Nephron progenitor cell (in vitro differentiated cells): ENCODE measurements around the gene GNPDA1.

Source experiments
- DNase-seq: peaks from one replicate; pipeline ENCODE4 v3.0.0; 2021
- H3K27ac Mint-ChIP-seq: 2 replicates; pipeline ENCODE4 v1.8.0; 2021; ENCODE audit warnings: mild to moderate bottlenecking, moderate library complexity, mixed read lengths
- H3K27me3 Mint-ChIP-seq: 2 replicates; pipeline ENCODE4 v1.8.0; 2021; ENCODE audit warnings: mild to moderate bottlenecking, low read depth, mixed read lengths; ENCODE audit not compliant: poor library complexity
- H3K36me3 Mint-ChIP-seq: 2 replicates; pipeline ENCODE4 v1.8.0; 2021; ENCODE audit warnings: low read depth, mixed read lengths
- H3K4me1 Mint-ChIP-seq: 2 replicates; pipeline ENCODE4 v1.8.0; 2021; ENCODE audit warnings: mixed read lengths
- H3K4me3 Mint-ChIP-seq: 2 replicates; pipeline ENCODE4 v1.8.0; 2021; ENCODE audit warnings: mild to moderate bottlenecking, moderate library complexity, mixed read lengths
- H3K9me3 Mint-ChIP-seq: 2 replicates; pipeline ENCODE4 v1.8.0; 2021; ENCODE audit warnings: mild to moderate bottlenecking, moderate library complexity, mixed read lengths
- CTCF ChIP-seq: fragments of 200-600 bp; sonication (generic); IDR thresholded peaks from 2 replicates; pipeline ENCODE4 v1.5.0; 2021; ENCODE audit warnings: antibody characterized with exemption

Gene GNPDA1

DNA sequence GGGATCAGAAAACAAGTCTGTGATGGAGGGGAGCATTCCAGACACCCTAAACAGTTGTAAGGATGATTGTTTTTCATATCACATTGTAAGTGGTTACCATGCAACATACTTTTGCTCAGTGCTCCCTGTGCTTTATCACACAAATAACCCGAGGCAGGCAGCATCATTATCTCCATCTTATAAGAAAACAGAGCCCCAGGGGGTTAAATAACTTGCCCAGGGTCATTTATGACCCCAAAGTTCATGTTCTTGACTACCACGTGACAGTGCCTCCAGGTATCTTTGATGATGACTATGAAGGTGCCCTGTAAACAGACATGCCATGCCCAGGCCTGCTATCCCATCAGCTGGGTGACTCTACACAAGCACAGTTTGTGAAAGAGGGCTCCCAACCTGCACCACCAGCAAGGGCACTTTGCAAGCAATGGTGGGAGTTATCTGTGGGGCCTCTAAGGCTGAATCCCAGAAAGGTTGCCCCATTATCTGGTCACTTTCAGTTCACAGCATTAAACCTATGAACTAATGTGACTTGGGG lies 9.5 kb downstream of the GNPDA1 start:
- no peaks in the 10 kb centered on the region for H3K4me1 Mint-ChIP-seq
- no peak for DNase-seq

DNA sequence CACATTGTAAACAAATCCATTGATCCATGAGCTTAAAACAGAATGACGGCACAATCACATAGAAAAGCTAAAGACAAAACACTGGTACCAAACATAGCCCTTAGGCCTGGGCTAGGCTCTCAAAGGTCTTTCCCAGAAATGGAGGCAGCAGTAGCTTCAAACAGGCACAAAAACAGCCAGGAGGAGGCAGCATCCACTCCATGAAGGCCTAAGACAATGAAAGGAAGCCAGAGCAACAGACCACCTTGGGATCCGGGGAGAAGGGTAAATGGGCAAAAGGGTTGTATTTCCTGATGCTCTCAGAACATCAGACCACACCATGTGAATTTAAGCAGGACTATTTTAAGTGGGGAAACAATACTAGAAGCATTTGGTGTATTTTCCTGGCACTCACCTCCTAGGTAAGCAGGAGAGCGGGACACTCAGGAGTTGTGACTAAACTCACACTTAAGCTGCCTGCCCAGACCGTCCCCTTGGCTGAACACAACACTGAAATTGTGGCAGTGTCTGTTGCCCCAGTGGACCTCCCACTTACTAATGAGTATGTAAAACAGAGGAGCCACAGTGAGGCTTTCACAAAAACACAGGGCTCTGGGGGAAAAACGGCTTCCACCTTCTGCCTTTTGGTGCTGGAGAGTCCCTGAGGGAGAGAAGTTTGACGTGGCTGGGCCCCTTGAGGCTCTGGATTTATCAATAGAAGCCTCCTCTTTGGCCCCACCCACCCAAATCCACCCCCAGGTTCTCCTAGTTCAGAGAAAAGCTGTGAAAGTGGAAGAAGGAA lies 11.9 kb downstream of the GNPDA1 start:
- Mint-ChIP-seq H3K9me3 (peaks cover 12% of the 10 kb centered on the region), H3K36me3 (peaks cover 61% of the 10 kb centered on the region), H3K27ac (peak overlapping the region; percentile 80), H3K4me3 (no peak overlapping the region), H3K4me1 (peaks cover 1% of the 10 kb centered on the region), H3K27me3 (no peaks in the 10 kb centered on the region)
- no peak for DNase-seq
- peak; percentile 28 for TF ChIP-seq CTCF

More for the DNA sequence above, 9.5 kb downstream of the GNPDA1 start:
- peaks cover 61% of the 10 kb centered on the region for H3K36me3 Mint-ChIP-seq
- H3K27me3 Mint-ChIP-seq, result no peaks in the 10 kb centered on the region
- peak overlapping the region; percentile 59 for H3K27ac Mint-ChIP-seq
- TF ChIP-seq CTCF, result no peak
- peaks cover 12% of the 10 kb centered on the region for H3K9me3 Mint-ChIP-seq
- H3K4me3 Mint-ChIP-seq, result no peak overlapping the region

DNA sequence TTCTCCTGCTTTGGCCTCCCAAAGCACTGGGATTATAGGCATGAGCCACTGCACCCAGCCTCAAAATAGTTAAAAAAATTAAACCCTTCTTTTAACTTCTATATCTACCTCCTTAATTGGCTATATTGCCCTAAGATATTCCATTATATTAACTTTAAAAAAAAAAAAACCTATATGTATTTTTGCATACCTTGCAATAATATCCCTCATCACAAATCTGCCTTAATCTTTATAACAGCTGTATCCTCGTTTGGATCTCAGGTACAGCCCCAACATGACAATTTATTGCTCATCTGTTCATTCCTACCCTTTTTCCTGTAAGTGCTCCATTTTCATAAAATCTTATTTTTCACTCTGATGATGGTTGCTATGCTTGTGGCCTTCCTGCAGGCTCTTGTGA lies 12.7 kb downstream of the GNPDA1 start:
- TF ChIP-seq CTCF, result no peak
- Mint-ChIP-seq H3K27me3 (no peaks in the 10 kb centered on the region), H3K4me1 (peaks cover 9% of the 10 kb centered on the region), H3K9me3 (peaks cover 12% of the 10 kb centered on the region), H3K36me3 (peaks cover 60% of the 10 kb centered on the region), H3K27ac (no peak overlapping the region), H3K4me3 (no peak overlapping the region)
- DNase-seq, result no peak

DNA sequence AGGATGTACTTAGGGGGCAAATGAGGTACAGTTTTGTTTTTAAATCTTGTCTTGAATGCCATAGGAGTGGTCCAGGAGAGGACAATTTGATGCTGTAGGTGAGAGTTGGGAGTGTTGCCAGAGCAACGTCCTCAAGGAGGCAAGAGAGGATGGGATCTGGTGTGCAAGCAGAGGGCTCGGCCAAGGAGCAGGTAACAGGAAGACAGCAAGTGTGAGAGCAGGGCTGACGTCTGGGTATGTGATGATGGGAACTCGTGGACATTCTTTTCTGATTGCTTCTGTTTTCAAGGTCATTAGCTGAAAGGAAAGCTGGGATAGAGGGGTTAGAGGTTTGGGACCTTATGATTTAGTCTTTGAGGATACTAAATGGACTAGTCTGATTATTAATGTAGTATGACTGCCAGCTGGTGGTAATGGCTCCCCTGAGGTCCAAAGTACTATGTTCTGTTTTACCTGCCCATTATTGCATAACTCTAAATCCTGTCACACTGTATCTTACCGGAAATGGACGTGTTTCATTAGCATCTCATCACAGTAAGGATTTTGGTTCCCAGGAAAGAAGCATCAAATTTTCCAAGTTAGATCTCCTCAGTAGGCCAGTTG lies 15.4 kb downstream of the GNPDA1 start:
- no peak for TF ChIP-seq CTCF
- H3K9me3 Mint-ChIP-seq, result peaks cover 12% of the 10 kb centered on the region
- peaks cover 27% of the 10 kb centered on the region for H3K4me1 Mint-ChIP-seq
- peaks cover 75% of the 10 kb centered on the region for H3K36me3 Mint-ChIP-seq
- no peaks in the 10 kb centered on the region for H3K27me3 Mint-ChIP-seq
- DNase-seq, result no peak
- no peak overlapping the region for H3K4me3 Mint-ChIP-seq
- no peak overlapping the region for H3K27ac Mint-ChIP-seq

- Mint-ChIP-seq H3K36me3 (peaks cover 66% of the 10 kb centered on the region), H3K4me3 (no peak overlapping the region), H3K4me1 (peaks cover 27% of the 10 kb centered on the region), H3K27me3 (no peaks in the 10 kb centered on the region), H3K27ac (peak overlapping the region; percentile 1), H3K9me3 (peaks cover 12% of the 10 kb centered on the region)
- DNase-seq, result no peak
- TF ChIP-seq CTCF, result no peak
Measured at GRCh38 chr5:141995656-141996055, 17.2 kb downstream of the GNPDA1 start.
